Measurements from ENCODE around the gene SERP2. TPM values are rescaled to one million over a fixed set of nuclear protein-coding genes. Genes with fewer than 3 reads are reported as not detected.

The SERP2 gene
- total and polyA plus RNA-seq, 2 donors (not counting 1 experiment from before 2014, with no cell fraction given): 0.43 TPM; not detected in 1

Other genes with a start within 250 kb of the SERP2 start
- gene TSC22D1, start 202.5 kb downstream of the SERP2 start, total RNA-seq: 36.6 and 46.4 TPM in 2 replicates
- 7.0 and 10.5 TPM in 2 replicates for gene TSC22D1, start 202.5 kb downstream of the SERP2 start, polyA plus RNA-seq

Data from B cell (primary cell).